Activated naive CD4-positive, alpha-beta T cell treated with anti-CD3 and anti-CD28 coated beads, Interleukin-2, amount 50 U/mL, for 16 hours (primary cell): ENCODE data around the gene PI3.
"Not testable (repeated sequence)": the region's sequence is repeated elsewhere in the genome, so short reads cannot be mapped to it uniquely, and the experiment has no call there.

Experiments used
- DNase-seq: peaks from one replicate; pipeline ENCODE4 v3.0.0-alpha.2; 2020

The PI3 gene, protein sequence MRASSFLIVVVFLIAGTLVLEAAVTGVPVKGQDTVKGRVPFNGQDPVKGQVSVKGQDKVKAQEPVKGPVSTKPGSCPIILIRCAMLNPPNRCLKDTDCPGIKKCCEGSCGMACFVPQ

DNA sequence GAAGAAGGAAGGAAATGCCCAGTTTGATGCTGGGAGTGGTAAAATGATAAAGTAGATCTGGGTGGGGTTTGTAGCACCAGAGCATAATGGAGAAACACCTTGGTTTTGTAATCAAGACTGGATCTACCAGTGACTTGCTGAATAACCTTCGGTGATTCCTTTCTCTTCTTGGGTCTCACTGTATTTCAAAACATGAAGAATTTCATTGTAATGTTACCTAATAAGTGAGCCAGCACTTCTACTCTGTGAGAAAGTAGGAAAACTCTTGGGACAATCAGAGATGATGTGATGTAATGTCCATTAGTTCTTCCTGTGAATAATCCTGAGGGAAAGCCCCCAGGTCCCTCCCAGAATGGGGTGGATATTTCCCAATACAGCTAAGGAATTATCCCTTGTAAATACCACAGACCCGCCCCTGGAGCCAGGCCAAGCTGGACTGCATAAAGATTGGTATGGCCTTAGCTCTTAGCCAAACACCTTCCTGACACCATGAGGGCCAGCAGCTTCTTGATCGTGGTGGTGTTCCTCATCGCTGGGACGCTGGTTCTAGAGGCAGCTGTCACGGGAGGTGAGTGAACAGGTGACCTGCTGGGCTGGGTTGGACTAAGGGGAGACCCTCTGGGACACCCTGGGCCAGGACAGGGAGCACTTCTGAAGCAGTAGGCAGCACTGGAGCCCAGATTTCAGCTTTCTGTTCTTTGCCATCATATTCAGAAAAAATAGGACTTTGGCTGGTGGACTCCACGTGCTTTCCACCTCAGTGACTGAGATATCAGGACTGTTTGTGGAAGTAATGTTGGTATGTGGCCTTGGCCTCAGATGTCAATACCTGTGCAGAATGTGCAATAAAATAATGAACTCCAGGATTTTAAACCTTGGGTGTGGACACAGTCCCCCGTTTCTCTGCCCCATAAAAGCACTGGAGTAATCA is at the start of gene PI3:
Gene PI3, plus strand, starts transcription at position 469 of the 931 bp plus-strand sequence. Its CDS starts 21 bp downstream, at position 490.
- DNase-seq = no peak

DNA sequence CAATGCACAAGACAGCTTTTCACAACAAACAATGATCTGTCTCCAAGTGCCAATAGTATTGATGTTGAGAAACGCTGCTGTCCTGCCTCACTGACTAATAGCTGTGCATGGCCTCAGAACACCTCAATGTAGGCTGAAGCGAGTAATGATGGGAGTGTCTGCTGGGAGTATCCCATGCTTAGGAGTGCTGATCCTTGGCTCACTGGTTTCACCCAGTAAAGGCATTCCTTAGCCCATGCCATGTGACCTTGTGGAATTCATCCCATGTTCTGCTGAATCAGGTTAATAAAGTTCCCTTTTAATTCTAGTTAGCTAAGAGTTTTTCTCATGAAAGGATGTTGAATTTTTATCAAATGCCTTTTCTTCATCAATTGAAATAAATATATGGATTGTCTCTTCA is 46.6 kb upstream of the PI3 start:
- DNase-seq = no peak

DNA sequence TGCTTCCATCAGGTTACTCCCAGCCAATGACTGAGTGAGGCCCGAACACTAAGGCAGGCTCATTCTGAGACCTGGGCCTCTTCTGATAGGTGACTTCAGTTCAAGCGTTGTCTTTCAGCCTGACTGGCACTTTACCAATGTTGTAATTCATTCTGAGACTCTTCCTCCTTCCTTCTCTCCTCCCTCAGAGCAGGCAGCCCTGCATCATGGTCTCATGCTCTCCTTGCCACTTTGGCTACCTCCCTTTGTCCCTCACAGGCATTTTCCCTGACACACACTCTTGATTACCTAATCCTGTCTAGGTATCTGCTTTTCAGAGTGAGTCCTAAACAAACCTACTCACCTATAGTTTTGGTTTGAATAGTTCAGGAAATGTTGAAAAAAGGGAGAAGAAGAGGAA is 37.8 kb upstream of the PI3 start:
- DNase-seq = no peak

DNA sequence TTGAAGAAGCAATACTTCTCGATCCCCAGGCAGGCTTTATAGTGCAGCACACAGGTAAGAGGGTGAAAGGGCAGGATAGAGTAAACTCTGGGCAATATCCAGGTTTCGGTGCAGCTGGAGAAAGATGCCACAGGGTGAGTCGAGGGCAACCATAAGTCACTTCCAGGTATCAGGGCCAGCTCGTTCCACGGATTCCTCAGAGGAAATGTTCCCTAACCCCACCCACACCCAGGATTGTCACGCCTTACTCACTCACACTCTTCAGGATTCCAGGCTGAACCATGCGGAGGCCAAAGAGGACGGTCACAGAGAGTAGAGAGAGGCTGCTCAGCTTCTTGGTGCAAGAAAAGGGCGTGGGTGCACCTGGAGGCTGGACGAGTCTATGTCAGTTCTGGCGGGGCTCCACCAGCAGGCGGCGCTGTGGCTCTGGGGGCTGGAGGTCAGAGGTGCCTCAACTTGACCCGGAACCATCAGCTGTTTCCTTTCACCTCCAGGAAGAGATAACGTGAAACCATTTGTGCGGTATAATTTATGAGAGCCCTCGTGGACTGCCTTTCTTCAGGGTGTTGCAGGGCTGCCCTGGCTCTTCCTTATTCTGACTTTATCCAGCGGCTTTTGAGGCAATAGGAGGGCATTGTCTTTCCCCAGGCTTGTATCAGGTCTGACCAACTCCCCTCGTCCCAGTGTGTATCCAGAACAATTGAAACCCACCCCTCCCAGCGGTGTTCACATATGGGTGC is 36.0 kb upstream of the PI3 start:
- DNase-seq = peak; percentile 50

DNA sequence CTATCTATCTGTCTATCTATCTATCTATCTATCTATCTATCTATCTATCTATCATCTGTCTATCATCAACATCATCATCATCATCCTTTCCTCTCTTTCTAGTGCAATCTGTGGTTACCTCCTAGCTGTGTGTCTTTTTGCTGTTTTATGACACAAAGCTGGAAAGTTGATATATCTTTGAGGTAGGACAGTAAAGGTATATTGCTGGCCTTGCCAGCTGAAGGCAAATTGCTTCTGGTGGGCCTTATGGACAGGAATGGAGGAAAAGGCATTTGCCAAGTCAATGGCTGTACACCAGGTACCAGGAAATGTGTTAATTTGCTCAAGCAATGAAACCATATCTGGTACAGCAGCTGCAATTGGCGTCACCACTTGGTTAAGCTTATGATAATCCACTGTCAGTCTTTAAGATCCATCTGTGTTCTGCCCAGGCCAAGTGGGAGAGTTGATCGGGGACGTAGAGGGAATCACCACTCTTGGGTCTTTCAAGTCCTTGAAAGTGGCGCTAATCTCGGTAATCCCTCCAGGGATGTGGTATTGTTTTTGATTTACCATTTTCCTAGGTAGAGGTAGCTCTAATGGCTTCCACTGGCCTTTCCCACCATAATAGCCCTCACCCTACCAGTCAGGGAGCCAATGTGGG is 34.8 kb upstream of the PI3 start:
- not testable (repeated sequence) for DNase-seq

DNA sequence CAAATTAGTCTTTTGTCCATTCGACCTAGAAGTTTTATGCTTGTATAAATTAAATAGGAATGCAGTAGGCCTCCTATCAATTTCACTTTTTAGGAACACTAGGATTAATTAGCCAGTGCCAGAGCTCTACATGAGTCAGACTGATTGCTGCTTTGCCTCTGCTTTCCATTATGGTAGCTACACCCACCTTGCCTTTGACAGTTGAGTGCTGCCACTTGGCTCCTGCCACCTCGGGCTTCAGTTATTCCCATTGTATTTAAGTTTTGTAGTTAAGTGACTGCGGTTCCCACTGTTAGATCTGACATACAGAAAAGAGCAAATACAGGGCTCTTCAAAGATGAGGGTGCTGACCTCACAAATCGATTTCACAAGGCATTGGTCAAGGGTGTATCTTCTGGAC is 33.9 kb upstream of the PI3 start:
- DNase-seq = no peak

DNA sequence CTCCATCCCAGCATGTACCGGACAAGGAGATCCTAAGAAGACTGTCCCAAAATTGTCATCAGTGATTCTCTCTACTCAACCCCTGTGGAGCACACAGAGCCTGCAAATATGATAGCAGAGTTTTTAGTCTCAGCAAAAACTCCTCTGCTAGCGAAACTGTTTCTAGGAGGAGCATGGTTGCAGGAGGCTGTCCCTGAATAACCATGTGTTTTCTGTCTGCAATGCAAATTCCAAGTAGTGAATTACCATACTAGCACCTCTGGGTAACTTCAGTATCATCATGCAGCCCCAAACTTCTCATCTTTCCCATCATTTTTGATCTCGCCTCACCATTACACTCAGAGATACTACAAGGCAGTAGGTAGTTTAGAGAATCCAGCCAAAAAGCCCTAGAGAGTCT is 25.6 kb upstream of the PI3 start:
- no peak for DNase-seq

DNA sequence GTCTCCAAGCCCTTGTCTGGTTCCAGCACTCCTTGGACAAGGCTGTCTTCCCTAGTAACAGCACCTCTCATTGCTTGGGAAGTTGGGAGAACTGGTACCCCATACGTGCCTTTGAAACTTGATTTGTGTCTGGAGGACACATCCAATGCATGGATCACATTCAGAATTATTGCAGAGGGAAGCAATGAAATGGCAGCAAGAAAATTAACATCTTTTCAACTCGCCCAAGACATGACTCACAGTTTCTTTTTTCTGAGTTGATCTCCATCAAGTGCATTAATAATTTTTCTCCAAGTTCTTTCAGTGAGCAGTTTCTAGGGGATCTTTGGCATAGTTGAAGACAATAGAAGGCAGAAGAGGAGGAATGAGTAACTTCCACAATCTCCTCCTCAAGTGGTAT is 22.3 kb upstream of the PI3 start:
- no peak for DNase-seq

DNA sequence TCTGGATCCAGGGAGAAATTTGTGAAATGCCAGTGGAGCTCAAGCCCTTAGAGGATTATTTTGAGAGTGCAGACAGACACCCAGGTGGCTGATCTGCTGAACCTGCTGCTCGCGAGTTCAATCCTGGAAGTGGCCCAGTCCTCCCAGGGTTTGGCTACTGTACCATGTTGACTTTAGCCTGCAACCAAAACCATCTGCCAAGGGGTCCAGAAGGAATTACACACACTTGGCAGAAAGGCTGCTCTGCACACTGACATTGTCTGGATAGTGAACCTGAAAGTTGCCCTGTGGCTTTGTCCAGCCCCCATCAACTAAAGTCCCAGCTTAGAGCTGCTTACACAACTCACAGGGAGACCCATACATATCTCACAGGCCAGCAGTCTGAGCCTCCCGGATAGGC is 21.6 kb upstream of the PI3 start:
- DNase-seq = no peak

DNA sequence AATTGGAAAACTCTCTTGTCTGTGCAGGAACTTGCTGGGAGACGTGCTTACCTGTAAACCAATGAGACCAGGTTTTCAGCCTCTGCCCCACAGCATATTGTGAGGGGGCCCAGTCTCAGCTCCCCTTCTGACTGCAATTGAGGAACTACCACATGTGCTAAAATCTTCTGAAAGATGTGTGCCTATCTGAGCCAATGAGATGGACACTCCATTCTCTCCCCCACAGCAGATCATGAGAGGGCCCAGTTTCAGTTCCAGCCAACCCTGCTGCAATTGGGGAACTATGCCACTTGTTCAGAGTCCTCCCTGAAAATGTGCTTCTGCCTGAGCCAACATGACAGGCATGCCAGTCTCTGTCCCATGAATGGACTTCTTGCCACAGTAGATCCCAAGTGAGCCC is 20.9 kb upstream of the PI3 start:
- no peak for DNase-seq

DNA sequence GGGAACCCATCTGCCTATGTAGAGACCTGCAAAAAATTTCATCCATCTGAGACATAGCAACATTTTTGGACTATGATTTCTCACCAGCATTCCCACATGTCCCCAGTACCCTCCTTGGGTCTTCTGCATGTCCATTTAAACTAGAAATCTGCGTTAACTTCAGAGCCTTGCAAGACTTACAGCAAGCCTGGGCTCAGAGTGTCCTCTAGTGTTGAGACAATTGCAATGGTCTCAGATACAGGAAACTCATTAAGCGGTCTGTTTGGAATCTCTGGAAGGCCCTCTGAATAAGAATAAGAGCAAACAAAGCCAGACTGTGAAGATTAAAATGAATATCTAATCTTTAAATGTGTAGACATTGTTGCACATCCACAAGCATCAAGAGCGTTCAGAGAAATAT is 20.5 kb upstream of the PI3 start:
- DNase-seq = no peak

DNA sequence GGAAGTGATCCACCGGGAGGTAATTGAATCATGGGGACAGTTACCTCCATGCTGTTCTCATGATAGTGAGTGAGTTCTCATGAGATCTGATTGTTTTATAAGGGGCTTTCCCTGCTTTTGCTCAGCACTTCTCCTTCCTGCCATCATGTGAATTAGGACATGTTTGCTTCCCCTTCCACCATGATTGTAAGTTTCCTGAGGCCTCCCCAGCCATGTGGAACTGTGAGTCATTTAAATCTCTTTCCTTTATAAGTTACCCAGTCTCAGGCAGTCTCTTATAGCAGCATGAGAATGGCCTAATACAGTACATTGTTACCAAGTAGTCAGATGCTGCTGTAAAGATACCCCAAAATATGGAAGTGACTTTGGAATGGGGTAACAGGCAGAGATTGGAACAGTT is 19.9 kb upstream of the PI3 start:
- DNase-seq = not testable (repeated sequence)

DNA sequence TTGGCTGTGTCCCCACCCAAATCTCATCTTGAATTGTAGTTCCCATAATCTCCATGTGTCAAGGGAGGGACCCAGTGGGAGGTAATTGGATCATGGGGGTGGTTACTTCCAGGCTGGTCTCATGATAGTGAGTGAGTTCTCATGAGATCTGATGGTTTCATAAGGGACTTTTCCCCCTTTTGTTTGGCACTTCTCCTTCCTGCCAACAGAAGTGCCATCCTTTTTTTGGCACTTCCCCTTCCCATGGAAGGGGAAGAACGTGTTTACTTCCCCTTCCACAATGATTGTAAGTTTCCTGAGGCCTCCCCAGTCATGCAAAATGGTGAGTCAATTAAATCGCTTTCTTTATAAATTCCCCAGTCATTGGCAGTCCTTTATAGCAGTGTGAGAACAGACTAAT is 18.0 kb upstream of the PI3 start:
- DNase-seq = no peak

DNA sequence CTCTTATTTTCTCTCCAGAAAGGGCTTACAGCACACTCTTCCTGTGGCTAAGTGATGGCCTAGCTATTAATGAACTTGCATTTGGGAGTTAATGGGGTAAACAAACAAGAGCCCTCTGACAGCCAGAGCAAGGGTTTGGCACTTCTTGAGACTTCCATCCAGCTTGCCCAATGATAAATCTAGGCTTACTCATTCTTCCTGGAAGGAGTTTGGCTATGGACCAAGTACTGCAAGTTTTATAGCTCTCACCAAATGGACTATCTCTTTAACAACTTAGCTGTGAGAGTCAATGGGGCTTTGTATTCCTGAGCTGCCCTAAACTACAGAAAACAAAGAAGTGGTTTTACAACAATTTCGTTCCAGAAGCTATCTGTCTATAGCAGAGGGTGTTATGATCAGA is 16.7 kb upstream of the PI3 start:
- no peak for DNase-seq

DNA sequence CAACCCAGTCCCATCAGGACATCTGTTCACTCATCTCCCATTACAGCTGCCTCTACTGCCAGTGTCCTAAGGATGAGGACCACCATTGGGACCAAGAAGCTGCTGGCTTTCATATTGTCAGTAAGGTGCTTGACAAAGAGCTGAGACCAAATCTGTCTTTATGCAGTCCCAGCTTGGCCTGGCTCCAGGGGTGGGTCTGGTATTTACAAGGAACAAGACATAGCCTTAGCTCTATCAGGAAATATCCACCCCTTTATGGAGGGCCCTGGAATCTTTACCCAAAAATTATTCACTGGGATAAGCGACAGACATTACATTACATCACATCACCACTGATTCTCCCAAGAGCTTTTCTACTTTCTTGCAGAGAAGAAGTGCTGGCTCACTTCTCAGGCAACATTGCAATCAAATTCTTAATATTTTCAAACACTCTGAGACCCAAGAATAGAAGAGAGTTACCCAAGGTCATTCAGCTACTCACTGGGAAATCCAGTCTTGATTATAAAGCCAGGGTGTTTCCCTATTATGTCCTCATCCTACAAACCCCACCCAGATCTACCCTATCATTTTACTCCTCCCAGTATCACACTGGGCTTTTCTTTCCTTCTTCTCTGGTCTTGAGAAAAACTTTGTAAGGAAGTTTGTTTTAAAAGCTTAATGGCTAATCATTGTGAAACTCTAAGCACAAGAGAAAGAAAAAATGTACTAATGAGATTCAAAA is 11.5 kb upstream of the PI3 start:
- no peak for DNase-seq

DNA sequence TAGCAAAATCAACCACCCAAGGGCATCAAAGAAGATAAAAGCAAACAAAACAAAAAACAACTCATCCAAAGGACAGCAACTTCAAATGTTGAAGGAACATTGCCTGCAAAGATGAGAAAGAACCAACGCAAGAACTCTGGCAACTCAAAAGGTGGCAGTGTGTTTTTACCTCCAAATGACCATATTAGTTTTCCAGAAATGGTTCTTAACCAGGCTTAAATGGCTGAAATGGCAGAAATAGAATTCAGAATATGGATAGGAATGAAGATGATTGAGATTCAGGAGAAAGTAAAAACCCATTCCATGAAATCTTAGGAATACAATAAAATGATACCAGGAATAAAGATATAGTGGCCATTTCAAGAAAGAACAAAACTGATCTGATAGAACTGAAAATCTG is 9.8 kb upstream of the PI3 start:
- DNase-seq = no peak

DNA sequence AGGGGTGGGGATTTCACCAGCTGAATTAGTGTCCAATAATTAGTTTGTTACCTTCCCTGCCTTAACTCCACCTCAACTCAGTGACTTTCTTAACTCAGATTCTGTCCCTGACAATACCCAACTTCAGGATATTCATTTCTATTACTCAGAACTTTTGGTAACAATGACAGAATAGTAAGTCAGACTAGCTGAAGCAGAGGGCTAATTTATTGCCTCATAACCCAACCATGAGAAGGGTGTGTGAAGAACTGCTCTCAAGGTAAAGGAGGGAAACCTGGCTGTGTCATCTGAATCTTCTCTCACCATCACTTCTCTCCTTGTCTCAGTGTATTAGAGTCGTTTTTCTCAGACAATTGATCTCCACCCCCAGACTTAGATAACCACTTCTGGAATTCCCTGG is 1.2 kb upstream of the PI3 start:
- no peak for DNase-seq

DNA sequence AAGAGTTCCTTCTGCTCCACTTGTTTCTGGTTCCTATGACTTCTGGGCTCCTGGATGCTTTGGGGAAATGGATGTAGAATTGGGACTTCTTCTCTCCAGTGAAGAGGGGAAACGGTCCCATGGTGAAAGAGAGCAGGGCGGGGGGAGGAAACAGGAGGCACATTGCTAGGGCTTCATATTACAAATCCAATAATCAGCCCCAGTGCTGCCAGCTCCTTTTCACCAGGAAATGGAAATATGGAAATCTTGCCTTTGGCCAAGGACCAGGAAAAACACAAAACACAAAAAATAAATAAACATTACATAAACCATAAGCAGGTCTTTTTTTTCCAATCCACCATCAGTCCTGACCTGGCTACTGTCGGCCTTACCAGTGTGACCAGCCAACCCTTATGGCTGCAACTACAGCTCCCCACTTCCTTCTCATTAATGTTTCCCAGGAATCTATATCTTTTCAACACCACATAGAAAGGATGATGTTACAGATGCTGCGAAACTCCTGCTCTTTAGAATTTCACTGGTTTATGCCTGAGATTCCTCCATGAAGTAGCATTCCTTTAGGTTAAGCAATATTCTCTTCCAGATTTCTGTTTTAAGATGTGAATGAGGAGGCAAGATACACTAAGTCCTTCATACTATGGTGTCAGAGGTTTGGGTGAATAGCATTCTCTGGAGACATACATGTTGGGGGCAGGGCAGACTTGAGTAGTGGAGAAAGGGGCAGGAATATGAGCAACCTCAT is 2.0 kb downstream of the PI3 start:
- DNase-seq = no peak

DNA sequence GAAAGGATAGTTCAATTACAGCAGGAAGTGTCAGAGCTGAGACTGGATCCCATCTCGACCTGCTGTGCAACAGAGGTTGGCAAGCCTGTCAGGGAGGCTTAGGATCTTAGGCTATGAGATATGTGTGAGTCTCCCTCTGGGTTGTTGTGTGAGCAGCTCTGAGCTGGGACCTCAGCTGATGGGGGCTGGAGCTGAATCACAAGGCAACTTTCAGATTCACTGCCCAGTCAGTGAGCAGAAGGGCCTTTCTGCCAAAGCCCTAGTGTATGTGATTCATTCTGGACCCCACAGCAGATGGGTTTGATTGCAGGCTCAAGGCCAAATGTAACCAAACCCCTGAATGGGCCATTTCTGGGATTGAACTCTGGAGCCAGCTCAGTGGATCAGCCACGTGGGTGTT is 4.5 kb downstream of the PI3 start:
- DNase-seq = no peak

DNA sequence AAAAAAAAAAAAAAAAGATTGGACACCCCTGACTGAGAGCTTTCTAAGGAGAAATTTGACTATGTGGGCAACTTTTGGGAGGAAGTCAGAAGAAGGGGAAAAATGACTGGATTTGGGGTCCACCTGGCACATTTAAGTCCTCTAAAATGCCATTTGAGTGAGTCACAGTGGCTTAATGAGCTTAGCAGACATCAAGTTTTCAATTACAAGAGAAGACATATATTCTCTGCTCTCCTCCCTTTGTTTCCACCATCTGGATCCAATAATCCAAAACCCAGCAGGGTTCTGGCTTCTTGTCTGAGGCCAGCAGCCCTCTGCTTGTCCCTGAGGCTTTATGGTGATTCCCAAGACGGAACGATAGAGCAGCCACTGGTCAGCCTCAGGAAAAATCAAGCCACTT is 6.9 kb downstream of the PI3 start:
- DNase-seq = no peak

DNA sequence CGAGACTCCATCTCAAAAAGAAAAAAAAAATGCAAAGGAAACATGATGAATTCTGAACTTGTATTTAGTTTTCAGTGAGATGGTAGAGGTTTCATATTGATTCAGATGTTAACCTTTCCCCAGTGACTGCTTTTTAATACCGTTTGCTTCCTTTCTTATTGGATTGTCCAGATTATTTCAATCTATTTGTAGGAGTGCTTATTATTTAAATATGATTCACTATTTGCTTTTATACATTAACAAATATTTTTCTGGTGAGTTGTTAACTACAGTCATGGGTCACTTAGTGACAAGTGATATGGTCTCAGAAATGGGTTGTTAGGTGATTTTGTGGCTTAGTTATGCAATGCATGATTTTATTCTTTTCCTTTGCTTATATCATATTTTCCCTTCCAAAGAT is 8.4 kb downstream of the PI3 start:
- DNase-seq = no peak

DNA sequence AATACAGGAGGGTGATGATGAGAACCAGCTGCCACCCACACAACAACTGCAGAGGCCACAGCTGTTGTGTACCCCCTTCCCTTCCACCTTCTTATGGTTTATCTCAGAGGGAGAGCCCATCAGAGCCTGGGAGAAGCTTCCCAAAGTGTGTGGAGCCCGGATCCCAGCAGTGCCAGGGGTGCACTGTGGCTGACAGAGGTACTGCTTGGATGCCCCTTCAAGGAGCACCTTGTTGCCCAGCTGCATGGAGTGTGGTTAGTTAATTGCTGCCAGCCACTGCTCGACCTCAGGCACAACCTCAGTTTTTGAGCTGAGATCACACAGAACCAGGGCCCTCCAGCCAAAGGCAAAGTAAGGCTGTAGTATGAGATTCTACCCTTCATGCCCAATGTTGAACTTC is 13.0 kb downstream of the PI3 start:
- DNase-seq = no peak
